Measurements from ENCODE around the gene KCTD2.

The KCTD2 gene

GRCh38 chr17:75087558-75088453 lies 40.8 kb downstream of the KCTD2 start, which contains the start of gene SLC16A5:
SLC16A5 (plus strand) TSS chr17:75087954; CDS start chr17:75093637, 5,683 bp downstream.
- no peak within 1 kb of the TSS for H3K4me3 ChIP-seq (ENCODE audit: low read depth, low read length)
- no peak for TF ChIP-seq CTCF (IDR thresholded peaks at IDR 0.05; ENCODE audit: control insufficient read depth, extremely low read depth, insufficient read depth)
- no peak for DNase-seq (ENCODE audit: low read depth)

GRCh38 chr17:75088465-75089417 lies 41.7 kb downstream of the KCTD2 start:
- DNase-seq (ENCODE audit: low read depth): no peak
- no peak for TF ChIP-seq CTCF (IDR thresholded peaks at IDR 0.05; ENCODE audit: control insufficient read depth, extremely low read depth, insufficient read depth)
- no peak overlapping the region for H3K4me3 ChIP-seq (ENCODE audit: low read depth, low read length)

GRCh38 chr17:75090871-75091854 lies 44.1 kb downstream of the KCTD2 start:
- no peak for TF ChIP-seq CTCF (IDR thresholded peaks at IDR 0.05; ENCODE audit: control insufficient read depth, extremely low read depth, insufficient read depth)
- DNase-seq (ENCODE audit: low read depth): no peak
- H3K4me3 ChIP-seq (ENCODE audit: low read depth, low read length): no peak overlapping the region

- DNase-seq (ENCODE audit: low read depth): no peak
- no peak overlapping the region for H3K4me3 ChIP-seq (ENCODE audit: low read depth, low read length)
- no peak for TF ChIP-seq CTCF (IDR thresholded peaks at IDR 0.05; ENCODE audit: control insufficient read depth, extremely low read depth, insufficient read depth)
These were observed 44.9 kb downstream of the KCTD2 start for GRCh38 chr17:75091855-75092327.

GRCh38 chr17:75093548-75094158 lies 46.6 kb downstream of the KCTD2 start:
- TF ChIP-seq CTCF (IDR thresholded peaks at IDR 0.05; ENCODE audit: control insufficient read depth, extremely low read depth, insufficient read depth): no peak
- H3K4me3 ChIP-seq (ENCODE audit: low read depth, low read length): no peak overlapping the region
- DNase-seq (ENCODE audit: low read depth): no peak
